ENCODE results near the gene FBXW7.

FBXW7 gene

DNA sequence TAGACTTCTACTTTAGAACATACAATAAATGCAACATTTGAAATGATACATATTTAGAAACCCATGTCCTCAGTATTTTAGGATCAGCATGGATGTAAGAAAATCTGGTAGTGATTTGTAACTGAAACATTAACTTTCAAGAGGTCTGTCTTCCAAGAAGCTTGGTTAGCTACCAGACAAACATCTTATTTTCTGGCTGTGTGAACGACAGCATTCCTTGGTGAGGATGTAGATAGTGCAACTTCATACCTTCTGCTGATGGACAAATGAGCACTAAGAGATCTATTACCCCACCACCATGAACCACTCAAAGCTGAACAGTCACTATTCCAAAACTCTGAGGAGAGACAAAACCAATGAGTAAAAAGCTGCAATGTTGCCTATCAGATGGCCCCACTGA, 212.7 kb downstream of the FBXW7 start:
- Histone ChIP-seq H2AFZ (ENCODE audit: low read length) (no peak overlapping the region), H3K4me1 (ENCODE audit: insufficient read depth, low read length, poor library complexity, severe bottlenecking) (no peaks in the 10 kb centered on the region), H3K4me2 (ENCODE audit: low read depth, low read length, poor library complexity, severe bottlenecking) (no peak overlapping the region), H3K79me2 (ENCODE audit: insufficient read depth, low read length) (no peaks in the 10 kb centered on the region), H3K27me3 (ENCODE audit: insufficient read depth, low read length, poor library complexity, severe bottlenecking) (no peaks in the 10 kb centered on the region), H3K36me3 (ENCODE audit: insufficient read depth, low read length) (peaks cover 36% of the 10 kb centered on the region; the same call in 1 of the 2 replicates), H4K20me1 (ENCODE audit: insufficient read depth, low read length, poor library complexity, severe bottlenecking) (no peaks in the 10 kb centered on the region), H3K4me3 (ENCODE audit: low read length, poor library complexity, severe bottlenecking) (no peak overlapping the region), H3K9me3 (ENCODE audit: insufficient read depth, low read depth, low read length) (no peaks in the 10 kb centered on the region), H3K9ac (ENCODE audit: low read depth, low read length, poor library complexity, severe bottlenecking) (no peak overlapping the region), H3K9me2 (replicated peaks; ENCODE audit: low read depth, low read length) (no peaks in the 10 kb centered on the region), H3F3A (ENCODE audit: low read depth) (no peaks in the 10 kb centered on the region)
- no peak for TF ChIP-seq CTCF (conservative IDR thresholded peaks at IDR 0.05; ENCODE audit: low read length)

DNA sequence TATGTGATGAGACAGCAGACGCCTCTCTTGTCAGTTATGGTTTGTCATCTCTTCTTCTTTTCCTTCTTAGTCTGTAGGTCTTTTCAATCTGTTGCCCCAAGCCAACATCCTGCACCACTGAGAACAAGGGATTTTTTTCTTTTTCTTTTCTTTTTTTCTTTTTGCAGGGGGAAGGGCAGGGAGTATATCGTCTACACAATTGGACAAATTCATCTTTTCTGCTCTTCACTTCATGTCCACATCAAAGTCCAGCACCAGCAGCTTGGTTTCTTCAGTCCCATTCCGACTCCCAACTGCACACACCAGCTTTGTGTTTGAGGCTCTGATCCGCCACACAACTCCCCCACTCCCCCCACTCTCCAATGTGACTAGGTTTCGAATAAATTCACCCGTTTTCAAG, 213.2 kb downstream of the FBXW7 start:
- Histone ChIP-seq H3K79me2 (ENCODE audit: insufficient read depth, low read length) (no peaks in the 10 kb centered on the region), H3K9ac (ENCODE audit: low read depth, low read length, poor library complexity, severe bottlenecking) (no peak overlapping the region), H4K20me1 (ENCODE audit: insufficient read depth, low read length, poor library complexity, severe bottlenecking) (no peaks in the 10 kb centered on the region), H2AFZ (ENCODE audit: low read length) (no peak overlapping the region), H3K9me2 (replicated peaks; ENCODE audit: low read depth, low read length) (no peaks in the 10 kb centered on the region), H3F3A (ENCODE audit: low read depth) (no peaks in the 10 kb centered on the region), H3K4me3 (ENCODE audit: low read length, poor library complexity, severe bottlenecking) (no peak overlapping the region), H3K27me3 (ENCODE audit: insufficient read depth, low read length, poor library complexity, severe bottlenecking) (no peaks in the 10 kb centered on the region), H3K9me3 (ENCODE audit: insufficient read depth, low read depth, low read length) (no peaks in the 10 kb centered on the region), H3K4me2 (ENCODE audit: low read depth, low read length, poor library complexity, severe bottlenecking) (no peak overlapping the region), H3K36me3 (ENCODE audit: insufficient read depth, low read length) (peaks cover 32% of the 10 kb centered on the region; the same call in 1 of the 2 replicates), H3K4me1 (ENCODE audit: insufficient read depth, low read length, poor library complexity, severe bottlenecking) (no peaks in the 10 kb centered on the region)
- TF ChIP-seq EZH2phosphoT487 (IDR thresholded peaks at IDR 0.05; ENCODE audit: borderline replicate concordance) (no peak), CTCF (conservative IDR thresholded peaks at IDR 0.05; ENCODE audit: low read length) (no peak)

DNA sequence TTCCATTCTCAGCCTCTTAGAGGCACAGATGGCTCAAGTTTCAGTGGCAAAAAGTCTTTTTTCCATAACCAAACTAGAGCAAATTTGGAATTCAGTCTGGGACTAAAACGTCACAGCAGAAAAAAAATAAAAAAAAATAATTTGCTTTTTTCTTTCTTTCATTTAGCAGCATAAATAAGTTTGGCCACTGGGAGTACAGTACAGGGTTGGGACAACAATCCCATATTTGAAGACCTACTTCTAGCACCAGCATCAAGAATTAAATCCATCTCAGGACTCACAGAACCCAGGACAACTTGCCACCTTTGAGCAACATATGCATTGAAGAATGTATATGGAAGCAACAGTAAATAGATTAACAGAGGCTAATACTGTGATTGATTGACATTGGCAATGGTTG, 214.0 kb downstream of the FBXW7 start:
- no peak overlapping the region for H2AFZ ChIP-seq (ENCODE audit: low read length)
- H3F3A ChIP-seq (ENCODE audit: low read depth) = no peaks in the 10 kb centered on the region
- H3K9me2 ChIP-seq (replicated peaks; ENCODE audit: low read depth, low read length) = no peaks in the 10 kb centered on the region
- no peaks in the 10 kb centered on the region for H3K9me3 ChIP-seq (ENCODE audit: insufficient read depth, low read depth, low read length)
- TF ChIP-seq CTCF (conservative IDR thresholded peaks at IDR 0.05; ENCODE audit: low read length) = no peak
- H3K36me3 ChIP-seq (ENCODE audit: insufficient read depth, low read length) = peaks cover 25% of the 10 kb centered on the region; the same call in 1 of the 2 replicates
- no peaks in the 10 kb centered on the region for H3K4me1 ChIP-seq (ENCODE audit: insufficient read depth, low read length, poor library complexity, severe bottlenecking)
- no peaks in the 10 kb centered on the region for H3K79me2 ChIP-seq (ENCODE audit: insufficient read depth, low read length)
- H3K4me3 ChIP-seq (ENCODE audit: low read length, poor library complexity, severe bottlenecking) = no peak overlapping the region
- no peaks in the 10 kb centered on the region for H3K27me3 ChIP-seq (ENCODE audit: insufficient read depth, low read length, poor library complexity, severe bottlenecking)
- H4K20me1 ChIP-seq (ENCODE audit: insufficient read depth, low read length, poor library complexity, severe bottlenecking) = no peaks in the 10 kb centered on the region
- H3K9ac ChIP-seq (ENCODE audit: low read depth, low read length, poor library complexity, severe bottlenecking) = no peak overlapping the region
- H3K4me2 ChIP-seq (ENCODE audit: low read depth, low read length, poor library complexity, severe bottlenecking) = no peak overlapping the region

Data from Loucy (cell line).